22Rv1 (cell line): ENCODE measurements around the gene DNASE2B.

Experiments used
- H3K27ac ChIP-seq: fragments of 450-650 bp; 2 replicates; pipeline ENCODE4 v1.5.1; 2017
- CTCF ChIP-seq: fragments of 450-650 bp; IDR thresholded peaks from 2 replicates; pipeline ENCODE4 v1.5.1; 2017; ENCODE audit warnings: mild to moderate bottlenecking
- ZFX ChIP-seq: fragments of 450-650 bp; IDR thresholded peaks from 2 replicates; pipeline ENCODE4 v1.6.1; 2017; ENCODE audit warnings: antibody characterized with exemption, borderline replicate concordance

DNASE2B gene

GRCh38 chr1:84415396-84415795, 17.1 kb downstream of the DNASE2B start:
- no peak overlapping the region for H3K27ac ChIP-seq
- no peak for TF ChIP-seq ZFX

- no peak for TF ChIP-seq CTCF
- no peak for TF ChIP-seq ZFX
- H3K27ac ChIP-seq: no peak overlapping the region
These were observed 24.6 kb downstream of the DNASE2B start for GRCh38 chr1:84422909-84423308.

- H3K27ac ChIP-seq: no peak overlapping the region
- TF ChIP-seq ZFX: no peak
- no peak for TF ChIP-seq CTCF
These were observed 26.3 kb downstream of the DNASE2B start for GRCh38 chr1:84424513-84425149.

- H3K27ac ChIP-seq: no peak overlapping the region
- no peak for TF ChIP-seq ZFX
- TF ChIP-seq CTCF: no peak
These were observed 27.0 kb downstream of the DNASE2B start for GRCh38 chr1:84425150-84425896.

GRCh38 chr1:84426376-84426775, 28.1 kb downstream of the DNASE2B start:
- H3K27ac ChIP-seq: no peak overlapping the region
- TF ChIP-seq CTCF (no peak), ZFX (no peak)

- H3K27ac ChIP-seq: no peak overlapping the region
- no peak for TF ChIP-seq CTCF
- no peak for TF ChIP-seq ZFX
These were observed 29.2 kb downstream of the DNASE2B start for GRCh38 chr1:84427250-84428188.

GRCh38 chr1:84428235-84428634, 30.0 kb downstream of the DNASE2B start:
- TF ChIP-seq CTCF (no peak), ZFX (no peak)
- no peak overlapping the region for H3K27ac ChIP-seq
